ENCODE data around the gene HIBCH. TPM values are rescaled to one million over a fixed set of nuclear protein-coding genes. Genes with fewer than 3 reads are reported as not detected.
"Not testable (repeated sequence)": the region's sequence is repeated elsewhere in the genome, so short reads cannot be mapped to it uniquely, and the experiment has no call there.

Gene HIBCH
- total and polyA plus RNA-seq, 3 donors from 2014 or later, result 44.1 to 67.0 (median 46.1) TPM

GRCh38 chr2:190313880-190314279, 5.7 kb downstream of the HIBCH start:
- 25 to 32% methylated on average over 1 of the region's 1 CpG for WGBS, 2 donors

GRCh38 chr2:190312635-190313025, 7.0 kb downstream of the HIBCH start:
- DNase-seq; H3K4me3 ChIP-seq; H3K4me1 ChIP-seq; H3K27me3 ChIP-seq; H3K9me3 ChIP-seq; H3K36me3 ChIP-seq (ENCODE audit: low read depth, missing control alignments); H3K27ac ChIP-seq; intact Hi-C loops (cut with DNase I; ENCODE audit: low total_unique reads): not testable (repeated sequence)
- 92% methylated on average over 5 of the region's 5 CpGs for WGBS, 2 donors

More at GRCh38 chr2:190313880-190314279, 5.7 kb downstream of the HIBCH start:
- Histone ChIP-seq H3K4me3 (no peak overlapping the region), H3K4me1 (peaks cover 9% of the 10 kb centered on the region), H3K9me3 (no peaks in the 10 kb centered on the region), H3K27ac (no peak overlapping the region), H3K27me3 (no peaks in the 10 kb centered on the region), H3K36me3 (ENCODE audit: low read depth, missing control alignments) (no peaks in the 10 kb centered on the region)
- intact Hi-C loops (cut with DNase I; ENCODE audit: low total_unique reads), result no loop called here
- DNase-seq, result no peak
- TF ChIP-seq CTCF (IDR thresholded peaks at IDR 0.05) (no peak), POLR2A (IDR thresholded peaks at IDR 0.05) (no peak)

GRCh38 chr2:190311893-190312634, 7.6 kb downstream of the HIBCH start:
- H3K36me3 ChIP-seq (ENCODE audit: low read depth, missing control alignments), result no peaks in the 10 kb centered on the region
- no peak for DNase-seq
- no peak overlapping the region for H3K4me3 ChIP-seq
- H3K27me3 ChIP-seq, result no peaks in the 10 kb centered on the region
- WGBS, 2 donors, result 92 to 93% methylated on average over 7 of the region's 7 CpGs
- H3K27ac ChIP-seq, result no peak overlapping the region
- TF ChIP-seq CTCF (IDR thresholded peaks at IDR 0.05) (no peak), POLR2A (IDR thresholded peaks at IDR 0.05) (no peak)
- intact Hi-C loops (cut with DNase I; ENCODE audit: low total_unique reads), result no loop called here
- H3K9me3 ChIP-seq, result no peaks in the 10 kb centered on the region
- no peaks in the 10 kb centered on the region for H3K4me1 ChIP-seq

GRCh38 chr2:190308031-190308430, 11.6 kb downstream of the HIBCH start:
- H3K4me1 ChIP-seq, result no peaks in the 10 kb centered on the region
- WGBS, 2 donors, result 83 to 89% methylated on average over 1 of the region's 1 CpG
- H3K36me3 ChIP-seq (ENCODE audit: low read depth, missing control alignments), result no peaks in the 10 kb centered on the region
- no peaks in the 10 kb centered on the region for H3K9me3 ChIP-seq
- no peak overlapping the region for H3K4me3 ChIP-seq
- no peaks in the 10 kb centered on the region for H3K27me3 ChIP-seq
- intact Hi-C loops (cut with DNase I; ENCODE audit: low total_unique reads), result no loop called here
- TF ChIP-seq CTCF (IDR thresholded peaks at IDR 0.05) (no peak), POLR2A (IDR thresholded peaks at IDR 0.05) (no peak)
- no peak overlapping the region for H3K27ac ChIP-seq
- DNase-seq, result no peak

GRCh38 chr2:190304404-190304803, 15.2 kb downstream of the HIBCH start:
- H3K9me3 ChIP-seq, result no peaks in the 10 kb centered on the region
- no peaks in the 10 kb centered on the region for H3K36me3 ChIP-seq (ENCODE audit: low read depth, missing control alignments)
- no peak overlapping the region for H3K4me3 ChIP-seq
- no peak for DNase-seq
- no peak overlapping the region for H3K27ac ChIP-seq
- WGBS, 2 donors, result 95 to 96% methylated on average over 5 of the region's 5 CpGs
- H3K4me1 ChIP-seq, result no peaks in the 10 kb centered on the region
- intact Hi-C loops (cut with DNase I; ENCODE audit: low total_unique reads), result no loop called here
- H3K27me3 ChIP-seq, result no peaks in the 10 kb centered on the region
- no peak for TF ChIP-seq CTCF (IDR thresholded peaks at IDR 0.05)
- no peak for TF ChIP-seq POLR2A (IDR thresholded peaks at IDR 0.05)

Measured in testis (tissue), 3 donors.